GM12878 (cell line): ENCODE measurements around the gene HEXB. TPM values are rescaled to one million over a fixed set of nuclear protein-coding genes. Genes with fewer than 3 reads are reported as not detected.
"Not testable (repeated sequence)": the region's sequence is repeated elsewhere in the genome, so short reads cannot be mapped to it uniquely, and the experiment has no call there.

Experiments
- ATAC-seq: fragments of 200-7000 bp; cut with Tn5 transposase; 3 replicates; pipeline ENCODE4 v1.9.1; 2020; ENCODE audit warnings: mild to moderate bottlenecking, moderate library complexity
- BruUV-seq: library from RNA; stranded (reverse); fragments of 400-500 nt; replicated peaks from 2 replicates; lab custom pipeline; 2021; lab: Mats Ljungman, UMichigan
- CTCF ChIA-PET: fragments of 300-600 bp; sonication (Branson Sonifier 250); formaldehyde crosslinking; extraction: SDS; loops from one replicate; lab custom pipeline; 2021; ENCODE audit warnings: inconsistent platforms; lab: Yijun Ruan, JAX
- POLR2A ChIA-PET: fragments of 350-600 bp; formaldehyde crosslinking; extraction: SDS; loops from one replicate; lab custom pipeline; 2021; ENCODE audit warnings: inconsistent platforms; lab: Charles Lee
- RAD21 ChIA-PET: fragments of 300-600 bp; sonication (Branson Sonifier 250); formaldehyde crosslinking; loops from one replicate; lab custom pipeline; 2023; ENCODE audit warnings: antibody characterized with exemption; ENCODE audit not compliant: unreplicated experiment; lab: Charles Lee
- SMC1A ChIA-PET: fragments of 300-600 bp; sonication (Branson Sonifier 250); formaldehyde crosslinking; loops from one replicate; lab custom pipeline; 2023; ENCODE audit not compliant: unreplicated experiment, uncharacterized antibody; lab: Charles Lee
- DNase-seq: peaks from one replicate; pipeline ENCODE4 v3.0.0-alpha.2; 2011; ENCODE audit warnings: low read depth, low spot score
- FAIRE-seq: peaks from 3 replicates; lab custom pipeline; 2011; peaks lifted over from hg19 to GRCh38; lab: Jason Lieb, UNC
- H2AFZ ChIP-seq: 2 replicates; pipeline ENCODE4 v1.6.0; 2011; ENCODE audit warnings: low read depth, low read length, control low read depth; ENCODE audit not compliant: control insufficient read depth
- H3K27ac ChIP-seq: 2 replicates; pipeline ENCODE4 v1.5.1; 2011; ENCODE audit warnings: control low read depth; ENCODE audit not compliant: control insufficient read depth, insufficient read depth
- H3K27me3 ChIP-seq, 2 experiments: replicated peaks in 1 of 2; 2 replicates each; pipeline versions ENCODE4 v1.6.0 to v1.6.1; 2011; ENCODE audit warnings: low read length in 1 of 2; ENCODE audit not compliant: control insufficient read depth in 2 of 2, insufficient read depth in 2 of 2
- H3K36me3 ChIP-seq, 2 experiments: 2 replicates each; pipeline ENCODE4 v1.5.1; 2011; ENCODE audit warnings: low read length in 1 of 2; ENCODE audit not compliant: control insufficient read depth in 2 of 2, insufficient read depth in 2 of 2
- H3K4me1 ChIP-seq: 2 replicates; pipeline ENCODE4 v1.6.1; 2011; ENCODE audit warnings: mild to moderate bottlenecking, low read length, moderate library complexity, mixed read lengths; ENCODE audit not compliant: control insufficient read depth, insufficient read depth
- H3K4me2 ChIP-seq: 2 replicates; pipeline ENCODE4 v1.6.0; 2011; ENCODE audit warnings: control low read depth; ENCODE audit not compliant: control insufficient read depth, insufficient read depth
- H3K4me3 ChIP-seq: fragments of 200-600 bp; sonication (generic); 2 replicates; pipeline ENCODE4 v1.5.1; 2016
- H3K79me2 ChIP-seq: 2 replicates; pipeline ENCODE4 v1.6.0; 2011; ENCODE audit warnings: low read length; ENCODE audit not compliant: control insufficient read depth, insufficient read depth
- H3K9ac ChIP-seq: 2 replicates; pipeline ENCODE4 v1.8.0; 2011; ENCODE audit warnings: low read length, control low read depth, mixed read lengths; ENCODE audit not compliant: control insufficient read depth, insufficient read depth
- H3K9me3 ChIP-seq: replicated peaks from 3 replicates; pipeline ENCODE4 v1.5.1; 2011; ENCODE audit warnings: mild to moderate bottlenecking, low read length; ENCODE audit not compliant: control insufficient read depth, insufficient read depth
- H4K20me1 ChIP-seq: 2 replicates; pipeline ENCODE4 v1.6.0; 2011; ENCODE audit not compliant: control insufficient read depth, insufficient read depth
- BCL11A ChIP-seq: IDR thresholded peaks from 2 replicates; pipeline ENCODE4 v1.6.1; 2011; ENCODE audit warnings: low read depth, low read length
- FOXK2 ChIP-seq: fragments of 450-650 bp; IDR thresholded peaks from 2 replicates; pipeline ENCODE4 v1.6.1; 2017; ENCODE audit warnings: mild to moderate bottlenecking, moderate library complexity
- NFYB ChIP-seq: IDR thresholded peaks from 2 replicates; pipeline ENCODE4 v1.6.1; 2011; ENCODE audit warnings: low read depth, mild to moderate bottlenecking, low read length, improper control_type of control experiment, moderate library complexity; ENCODE audit not compliant: insufficient read depth
- RAD21 ChIP-seq: IDR thresholded peaks from 2 replicates; pipeline ENCODE4 v1.6.1; 2011; ENCODE audit warnings: mild to moderate bottlenecking, low read depth, low read length, moderate library complexity; ENCODE audit not compliant: insufficient read depth
- SPI1 ChIP-seq: IDR thresholded peaks from 2 replicates; pipeline ENCODE4 v1.6.1; 2011; ENCODE audit warnings: low read depth, mild to moderate bottlenecking, low read length, moderate library complexity, borderline replicate concordance; ENCODE audit not compliant: insufficient read depth
- WGBS: methylation state at CpG from one replicate; pipeline ENCODE4 v1.1.6; 2016; ENCODE audit warnings: low lambda C conversion rate; ENCODE audit not compliant: insufficient replicate concordance, insufficient coverage; ENCODE audit errors: missing lambda C conversion rate; 5-methylcytosine and 5-hydroxymethylcytosine counted together
- in situ Hi-C: fragments of 300-500 bp; cut with MboI; formaldehyde crosslinking; loops from 9 replicates; pipeline ENCODE4 v1.14.3; 2018; ENCODE audit warnings: mixed read lengths
- intact Hi-C: fragments of 100-400 bp; cut with micrococcal nuclease; formaldehyde crosslinking; loops from one replicate; pipeline ENCODE4 v1.14.2; 2022; ENCODE audit not compliant: unreplicated experiment
- polyA plus RNA-seq, 11 experiments: library from polyadenylated mRNA; depleted of rRNA in 4 of 11; unstranded in 6 of 11; stranded (reverse) in 5 of 11; fragments of >200 nt; fragmentation: Nextera tagmentation in 4 of 11; fragmentation: Illumina TruSeq in 1 of 11; extraction: Ambion mirVana in 4 of 11; extraction: Trizol in 1 of 11; gene quantifications; 1 replicate in 1 of 11; 2 replicates in 10 of 11; pipeline versions ENCODE4 v1.2.1 to v1.2.3, GENCODE V29; 2011 to 2016; ENCODE audit warnings: inconsistent platforms in 2 of 11, missing spikeins in 2 of 11, low read depth in 1 of 11
- total RNA-seq, 4 experiments: library from RNA; depleted of rRNA in 3 of 4; stranded (reverse); fragments of >200 nt in 3 of 4; fragmentation: Illumina TruSeq in 1 of 4; extraction: Trizol in 1 of 4; gene quantifications; 2 replicates each; pipeline versions ENCODE4 v1.2.1 to v1.2.3, GENCODE V29; 2013 to 2021

HEXB gene
- total and polyA plus RNA-seq, 10 of the 15 experiments (the other 5 are each of a cell fraction or from before 2014, with no cell fraction given): 13.5 to 76.0 (median 42.6) TPM

- TF ChIP-seq FOXK2 (no peak), SPI1 (no peak), RAD21 (peak; percentile 44), NFYB (no peak), BCL11A (no peak)
- TF ChIP-seq, all 136 proteins: peak for 4
These were observed 11.8 kb upstream of the HEXB start (continued) for GRCh38 chr5:74673011-74673790.

- H3K4me1 ChIP-seq, H4K20me1 ChIP-seq, H3K9me3 ChIP-seq, DNase-seq, RAD21 ChIA-PET, SMC1A ChIA-PET, ATAC-seq, in situ Hi-C loops, H3K27ac ChIP-seq, H3K79me2 ChIP-seq, BruUV-seq, FAIRE-seq, intact Hi-C loops, POLR2A ChIA-PET, H3K4me2 ChIP-seq, H3K4me3 ChIP-seq, H3K9ac ChIP-seq, H3K27me3 ChIP-seq, H3K36me3 ChIP-seq, H2AFZ ChIP-seq: not testable (repeated sequence)
- WGBS: 64% methylated on average over 6 of the region's 6 CpGs
- CTCF ChIA-PET: interaction anchor here (0.5 kb wide), 1 partner anchor 1720 kb away, joined by 3 read pairs; no protein-coding TSS in a partner anchor
These were observed 8.6 kb upstream of the HEXB start for GRCh38 chr5:74676466-74676865.

GRCh38 chr5:74678123-74678522 is 6.9 kb upstream of the HEXB start:
- RAD21 ChIA-PET, POLR2A ChIA-PET, ATAC-seq, H3K9ac ChIP-seq, H3K4me1 ChIP-seq, H3K79me2 ChIP-seq, in situ Hi-C loops, intact Hi-C loops, SMC1A ChIA-PET, H4K20me1 ChIP-seq, H3K4me3 ChIP-seq, DNase-seq, H3K27me3 ChIP-seq, H3K36me3 ChIP-seq, H2AFZ ChIP-seq, FAIRE-seq, H3K4me2 ChIP-seq, BruUV-seq, H3K27ac ChIP-seq, H3K9me3 ChIP-seq: not testable (repeated sequence)
- CTCF ChIA-PET: interaction anchor here (0.6 to 0.7 kb wide), 2 partner anchors 178 to 1112 kb away, joined by 3 read pairs; no protein-coding TSS in a partner anchor
- WGBS: 54% methylated on average over 3 of the region's 3 CpGs

GRCh38 chr5:74679300-74679699 is 5.7 kb upstream of the HEXB start:
- RAD21 ChIA-PET, H3K4me1 ChIP-seq, FAIRE-seq, POLR2A ChIA-PET, BruUV-seq, in situ Hi-C loops, DNase-seq, H4K20me1 ChIP-seq, H3K27me3 ChIP-seq, H3K36me3 ChIP-seq, H3K4me3 ChIP-seq, CTCF ChIA-PET, H3K27ac ChIP-seq, H3K4me2 ChIP-seq, ATAC-seq, SMC1A ChIA-PET, H3K79me2 ChIP-seq, intact Hi-C loops, H3K9me3 ChIP-seq, H3K9ac ChIP-seq, H2AFZ ChIP-seq: not testable (repeated sequence)
- 67% methylated on average over 3 of the region's 3 CpGs for WGBS
